Measurements from ENCODE around the gene CABP1. TPM values are rescaled to one million over a fixed set of nuclear protein-coding genes. Genes with fewer than 3 reads are reported as not detected.

CABP1 gene
- total and polyA plus RNA-seq, 8 donors: 0.37 to 3.7 (median 2.3) TPM

GRCh38 chr12:120628919-120629318 is 11.5 kb upstream of the CABP1 start:
- no peak for TF ChIP-seq CTCF (IDR thresholded peaks at IDR 0.05)
- peaks cover 0 to 9% of the 10 kb centered on the region in 2 donors for H3K27me3 ChIP-seq
- no peaks in the 10 kb centered on the region for H3K4me1 ChIP-seq
- DNase-seq: no peak
- H3K36me3 ChIP-seq: no peaks in the 10 kb centered on the region
- H3K4me3 ChIP-seq: no peak overlapping the region
- intact Hi-C loops (cut with DNase I): no loop called here
- H3K9me3 ChIP-seq: no peaks in the 10 kb centered on the region
- H3K27ac ChIP-seq: no peak overlapping the region
- no peak for ATAC-seq

- intact Hi-C loops (cut with DNase I): no loop called here
- no peaks in the 10 kb centered on the region for H3K9me3 ChIP-seq
- TF ChIP-seq CTCF (IDR thresholded peaks at IDR 0.05): no peak
- H3K4me3 ChIP-seq: no peak overlapping the region
- H3K27ac ChIP-seq: no peak overlapping the region
- no peak for DNase-seq
- no peaks in the 10 kb centered on the region for H3K4me1 ChIP-seq
- peaks cover 0 to 14% of the 10 kb centered on the region in 2 donors for H3K27me3 ChIP-seq
- no peak for ATAC-seq
- H3K36me3 ChIP-seq: no peaks in the 10 kb centered on the region
These were observed 10.1 kb upstream of the CABP1 start for GRCh38 chr12:120630104-120630892.

GRCh38 chr12:120631097-120631496 is 9.3 kb upstream of the CABP1 start:
- peaks cover 0 to 14% of the 10 kb centered on the region in 2 donors for H3K27me3 ChIP-seq
- H3K4me1 ChIP-seq: no peaks in the 10 kb centered on the region
- ATAC-seq (no peak), DNase-seq (no peak)
- H3K9me3 ChIP-seq: no peaks in the 10 kb centered on the region
- TF ChIP-seq CTCF (IDR thresholded peaks at IDR 0.05): no peak
- intact Hi-C loops (cut with DNase I): no loop called here
- no peak overlapping the region for H3K4me3 ChIP-seq
- no peaks in the 10 kb centered on the region for H3K36me3 ChIP-seq
- no peak overlapping the region for H3K27ac ChIP-seq

- Histone ChIP-seq H3K27me3 (peaks cover 21 to 79% of the 10 kb centered on the region in 2 donors), H3K36me3 (no peaks in the 10 kb centered on the region), H3K4me1 (peaks cover 6 to 15% of the 10 kb centered on the region in 2 donors), H3K27ac (no peak overlapping the region), H3K4me3 (peak overlapping the region; percentile 21 to 40), H3K9me3 (no peaks in the 10 kb centered on the region)
- ATAC-seq (peak; percentile 95), DNase-seq (peak; percentile 48 to 88 (median 58))
- intact Hi-C loops (cut with DNase I): loop anchor here in 1 of 2 donors (10.0 kb wide), 2 partner anchors 56 to 334 kb away; partner anchors contain the start of genes HNF1A and POP5
- TF ChIP-seq CTCF (IDR thresholded peaks at IDR 0.05): no peak
These were observed 721 bp downstream of the CABP1 start for GRCh38 chr12:120640861-120641833.
